ENCODE results near the gene MFRP.

The MFRP gene

DNA sequence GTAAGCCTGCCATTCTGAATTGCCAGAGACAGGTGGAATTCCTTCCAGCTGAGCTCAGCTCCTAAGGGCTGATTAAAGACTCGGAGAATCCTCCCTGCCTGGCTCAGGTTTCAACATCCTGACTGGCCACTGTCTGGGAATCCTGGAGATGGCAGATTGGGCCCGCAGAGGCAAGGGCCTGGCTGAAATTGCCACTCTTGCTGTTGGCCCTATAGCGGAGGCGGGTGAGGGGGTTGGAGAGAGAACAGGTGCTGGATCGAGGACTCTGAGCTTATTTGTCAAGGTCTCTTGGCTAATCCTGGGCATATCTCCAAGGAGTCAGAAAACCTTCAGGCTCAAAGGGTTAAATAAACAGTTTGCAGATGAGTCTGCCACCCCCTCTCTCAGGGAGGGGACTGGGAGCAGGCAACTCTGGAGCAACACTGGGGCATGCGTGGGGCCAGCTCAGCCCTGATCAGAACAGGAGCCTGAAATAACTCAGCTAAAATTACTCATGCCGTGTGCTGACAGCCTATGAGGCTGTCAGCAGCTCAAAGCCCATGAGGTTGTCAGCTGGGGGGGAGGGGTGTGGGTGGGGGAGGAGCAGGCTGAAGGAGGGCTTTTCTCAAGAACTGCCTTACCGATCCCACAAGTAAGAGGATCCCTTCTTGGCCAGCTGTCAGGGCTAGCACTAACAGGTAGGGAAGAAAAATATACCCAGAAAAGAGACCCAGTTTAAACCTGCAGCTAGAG lies 14.7 kb upstream of the MFRP start (continued):
- TF ChIP-seq, protein P1, sequence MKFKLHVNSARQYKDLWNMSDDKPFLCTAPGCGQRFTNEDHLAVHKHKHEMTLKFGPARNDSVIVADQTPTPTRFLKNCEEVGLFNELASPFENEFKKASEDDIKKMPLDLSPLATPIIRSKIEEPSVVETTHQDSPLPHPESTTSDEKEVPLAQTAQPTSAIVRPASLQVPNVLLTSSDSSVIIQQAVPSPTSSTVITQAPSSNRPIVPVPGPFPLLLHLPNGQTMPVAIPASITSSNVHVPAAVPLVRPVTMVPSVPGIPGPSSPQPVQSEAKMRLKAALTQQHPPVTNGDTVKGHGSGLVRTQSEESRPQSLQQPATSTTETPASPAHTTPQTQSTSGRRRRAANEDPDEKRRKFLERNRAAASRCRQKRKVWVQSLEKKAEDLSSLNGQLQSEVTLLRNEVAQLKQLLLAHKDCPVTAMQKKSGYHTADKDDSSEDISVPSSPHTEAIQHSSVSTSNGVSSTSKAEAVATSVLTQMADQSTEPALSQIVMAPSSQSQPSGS (tag by site-specific recombination; IDR thresholded peaks at IDR 0.05; ENCODE audit: low read depth), result no peak
- TF ChIP-seq ZNF404 (tag by site-specific recombination; IDR thresholded peaks at IDR 0.05) (no peak), ZNF629 (tag by site-specific recombination; IDR thresholded peaks at IDR 0.05) (peak; percentile 53), ZNF585B (tag by site-specific recombination; IDR thresholded peaks at IDR 0.05) (no peak), ZNF510 (tag by site-specific recombination; IDR thresholded peaks at IDR 0.05; ENCODE audit: insufficient replicate concordance) (no peak), ZNF677 (tag by site-specific recombination; IDR thresholded peaks at IDR 0.05) (no peak), SP2 (tag by site-specific recombination; IDR thresholded peaks at IDR 0.05) (peak; percentile 41; the same call in 1 of the 2 replicates), ZNF16 (tag by site-specific recombination; IDR thresholded peaks at IDR 0.05; ENCODE audit: low read depth) (no peak), ZFP3 (tag by site-specific recombination; IDR thresholded peaks at IDR 0.05; ENCODE audit: low read depth) (no peak), ZNF433 (tag by site-specific recombination; IDR thresholded peaks at IDR 0.05; ENCODE audit: low read depth) (no peak), KLF8 (tag by site-specific recombination; IDR thresholded peaks at IDR 0.05) (peak; percentile 31; the same call in 1 of the 2 replicates), ZBTB20 (tag by site-specific recombination; IDR thresholded peaks at IDR 0.05) (no peak), TRIM28 (IDR thresholded peaks at IDR 0.05; ENCODE audit: borderline replicate concordance, low read length) (peak; percentile 84; the same call in 1 of the 2 replicates), ZNF768 (tag by site-specific recombination; IDR thresholded peaks at IDR 0.05) (no peak), ZEB2 (tag by site-specific recombination; IDR thresholded peaks at IDR 0.05) (0 out of 2 replicates have a peak, but pooled peaks have one; percentile 38), ZNF558 (tag by site-specific recombination; IDR thresholded peaks at IDR 0.05) (0 out of 2 replicates have a peak, but pooled peaks have one; percentile 19), ZNF664 (tag by site-specific recombination; IDR thresholded peaks at IDR 0.05) (no peak), WT1 (tag by site-specific recombination; IDR thresholded peaks at IDR 0.05) (peak; percentile 88), ZNF623 (tag by site-specific recombination; IDR thresholded peaks at IDR 0.05) (no peak), OSR2 (tag by site-specific recombination; IDR thresholded peaks at IDR 0.05) (peak; percentile 83), ZBTB17 (tag by site-specific recombination; IDR thresholded peaks at IDR 0.05) (peak; percentile 98), ZNF184 (tag by site-specific recombination; IDR thresholded peaks at IDR 0.05) (no peak), ZNF555 (tag by site-specific recombination; conservative IDR thresholded peaks at IDR 0.05) (no peak), ZBTB8A (tag by site-specific recombination; IDR thresholded peaks at IDR 0.05) (peak; percentile 25; the same call in 1 of the 2 replicates), ZNF10 (tag by site-specific recombination; IDR thresholded peaks at IDR 0.05) (0 out of 2 replicates have a peak, but pooled peaks have one; percentile 46), ZNF777 (tag by site-specific recombination; IDR thresholded peaks at IDR 0.05; ENCODE audit: borderline replicate concordance) (no peak), ZFHX2 (tag by site-specific recombination; conservative IDR thresholded peaks at IDR 0.05) (peak; percentile 85), GLIS1 (tag by site-specific recombination; IDR thresholded peaks at IDR 0.05) (peak; percentile 48), GLIS2 (tag by site-specific recombination; IDR thresholded peaks at IDR 0.05) (peak; percentile 68)
- TF ChIP-seq, protein P2, sequence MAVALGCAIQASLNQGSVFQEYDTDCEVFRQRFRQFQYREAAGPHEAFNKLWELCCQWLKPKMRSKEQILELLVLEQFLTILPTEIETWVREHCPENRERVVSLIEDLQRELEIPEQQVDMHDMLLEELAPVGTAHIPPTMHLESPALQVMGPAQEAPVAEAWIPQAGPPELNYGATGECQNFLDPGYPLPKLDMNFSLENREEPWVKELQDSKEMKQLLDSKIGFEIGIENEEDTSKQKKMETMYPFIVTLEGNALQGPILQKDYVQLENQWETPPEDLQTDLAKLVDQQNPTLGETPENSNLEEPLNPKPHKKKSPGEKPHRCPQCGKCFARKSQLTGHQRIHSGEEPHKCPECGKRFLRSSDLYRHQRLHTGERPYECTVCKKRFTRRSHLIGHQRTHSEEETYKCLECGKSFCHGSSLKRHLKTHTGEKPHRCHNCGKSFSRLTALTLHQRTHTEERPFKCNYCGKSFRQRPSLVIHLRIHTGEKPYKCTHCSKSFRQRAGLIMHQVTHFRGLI (tag by site-specific recombination; IDR thresholded peaks at IDR 0.05), result no peak
- TF ChIP-seq, protein P3, sequence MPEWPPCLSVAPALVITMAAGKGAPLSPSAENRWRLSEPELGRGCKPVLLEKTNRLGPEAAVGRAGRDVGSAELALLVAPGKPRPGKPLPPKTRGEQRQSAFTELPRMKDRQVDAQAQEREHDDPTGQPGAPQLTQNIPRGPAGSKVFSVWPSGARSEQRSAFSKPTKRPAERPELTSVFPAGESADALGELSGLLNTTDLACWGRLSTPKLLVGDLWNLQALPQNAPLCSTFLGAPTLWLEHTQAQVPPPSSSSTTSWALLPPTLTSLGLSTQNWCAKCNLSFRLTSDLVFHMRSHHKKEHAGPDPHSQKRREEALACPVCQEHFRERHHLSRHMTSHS (tag by site-specific recombination; IDR thresholded peaks at IDR 0.05), result no peak
- TF ChIP-seq, protein P4, sequence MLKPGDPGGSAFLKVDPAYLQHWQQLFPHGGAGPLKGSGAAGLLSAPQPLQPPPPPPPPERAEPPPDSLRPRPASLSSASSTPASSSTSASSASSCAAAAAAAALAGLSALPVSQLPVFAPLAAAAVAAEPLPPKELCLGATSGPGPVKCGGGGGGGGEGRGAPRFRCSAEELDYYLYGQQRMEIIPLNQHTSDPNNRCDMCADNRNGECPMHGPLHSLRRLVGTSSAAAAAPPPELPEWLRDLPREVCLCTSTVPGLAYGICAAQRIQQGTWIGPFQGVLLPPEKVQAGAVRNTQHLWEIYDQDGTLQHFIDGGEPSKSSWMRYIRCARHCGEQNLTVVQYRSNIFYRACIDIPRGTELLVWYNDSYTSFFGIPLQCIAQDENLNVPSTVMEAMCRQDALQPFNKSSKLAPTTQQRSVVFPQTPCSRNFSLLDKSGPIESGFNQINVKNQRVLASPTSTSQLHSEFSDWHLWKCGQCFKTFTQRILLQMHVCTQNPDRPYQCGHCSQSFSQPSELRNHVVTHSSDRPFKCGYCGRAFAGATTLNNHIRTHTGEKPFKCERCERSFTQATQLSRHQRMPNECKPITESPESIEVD (tag by site-specific recombination; IDR thresholded peaks at IDR 0.05), result 0 out of 2 replicates have a peak, but pooled peaks have one; percentile 26
- TF ChIP-seq, protein P5, sequence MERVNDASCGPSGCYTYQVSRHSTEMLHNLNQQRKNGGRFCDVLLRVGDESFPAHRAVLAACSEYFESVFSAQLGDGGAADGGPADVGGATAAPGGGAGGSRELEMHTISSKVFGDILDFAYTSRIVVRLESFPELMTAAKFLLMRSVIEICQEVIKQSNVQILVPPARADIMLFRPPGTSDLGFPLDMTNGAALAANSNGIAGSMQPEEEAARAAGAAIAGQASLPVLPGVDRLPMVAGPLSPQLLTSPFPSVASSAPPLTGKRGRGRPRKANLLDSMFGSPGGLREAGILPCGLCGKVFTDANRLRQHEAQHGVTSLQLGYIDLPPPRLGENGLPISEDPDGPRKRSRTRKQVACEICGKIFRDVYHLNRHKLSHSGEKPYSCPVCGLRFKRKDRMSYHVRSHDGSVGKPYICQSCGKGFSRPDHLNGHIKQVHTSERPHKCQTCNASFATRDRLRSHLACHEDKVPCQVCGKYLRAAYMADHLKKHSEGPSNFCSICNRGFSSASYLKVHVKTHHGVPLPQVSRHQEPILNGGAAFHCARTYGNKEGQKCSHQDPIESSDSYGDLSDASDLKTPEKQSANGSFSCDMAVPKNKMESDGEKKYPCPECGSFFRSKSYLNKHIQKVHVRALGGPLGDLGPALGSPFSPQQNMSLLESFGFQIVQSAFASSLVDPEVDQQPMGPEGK (tag by site-specific recombination; IDR thresholded peaks at IDR 0.05), result peak; percentile 69

Measured in HEK293 (cell line).